ENCODE results near the gene ASTN2. TPM values are rescaled to one million over a fixed set of nuclear protein-coding genes. Genes with fewer than 3 reads are reported as not detected.

ASTN2 gene
- total and polyA plus RNA-seq, 10 of the 15 experiments (the other 5 are each of a cell fraction or from before 2014, with no cell fraction given) = 1.4 to 15.7 (median 7.0) TPM

DNA sequence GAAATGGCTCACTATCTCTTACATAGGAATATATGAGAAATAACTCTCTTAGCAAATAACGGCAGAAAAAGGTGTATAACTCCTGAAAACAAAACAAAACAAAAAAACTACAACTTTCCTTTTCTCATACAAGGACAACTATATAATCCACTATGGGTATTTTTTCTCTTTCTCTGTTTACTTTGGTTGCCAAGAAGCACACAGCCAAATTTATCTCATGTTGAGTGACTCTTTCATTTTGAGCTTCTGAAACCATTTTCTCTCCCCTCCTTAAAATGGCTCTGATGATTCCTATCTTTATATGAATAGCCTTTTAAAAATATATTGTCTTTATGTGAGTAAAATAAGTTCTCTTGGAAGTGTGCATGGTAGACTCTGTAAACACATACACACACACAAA is 599.0 kb downstream of the ASTN2 start (continued):
- TF ChIP-seq USF2 (IDR thresholded peaks at IDR 0.05; ENCODE audit: borderline replicate concordance, low read depth, low read length) = no peak

- intact Hi-C loops (cut with micrococcal nuclease; ENCODE audit: unreplicated experiment) (no loop called here), in situ Hi-C loops (cut with MboI) (no loop called here)
- ATAC-seq (no peak), DNase-seq (ENCODE audit: low read depth, low spot score) (no peak), FAIRE-seq (no peak)
- ChIA-PET CTCF (no interaction called here), SMC1A (ENCODE audit: uncharacterized antibody, unreplicated experiment) (no interaction called here), POLR2A (no interaction called here), RAD21 (ENCODE audit: unreplicated experiment) (no interaction called here)
- Histone ChIP-seq H3K4me1 (ENCODE audit: control insufficient read depth, insufficient read depth, low read length) (no peaks in the 10 kb centered on the region), H3K4me3 (no peak overlapping the region), H3K36me3 (ENCODE audit: control insufficient read depth in 2 of 2, insufficient read depth in 2 of 2, low read length in 1 of 2) (no peaks in the 10 kb centered on the region), H3K4me2 (ENCODE audit: control insufficient read depth, insufficient read depth) (no peak overlapping the region), H3K27ac (ENCODE audit: control insufficient read depth, insufficient read depth) (no peak overlapping the region), H3K27me3 (replicated peaks in 1 of 2; ENCODE audit: control insufficient read depth in 2 of 2, insufficient read depth in 2 of 2, low read length in 1 of 2) (no peaks in the 10 kb centered on the region), H3K79me2 (ENCODE audit: control insufficient read depth, insufficient read depth, low read length) (no peaks in the 10 kb centered on the region), H4K20me1 (ENCODE audit: control insufficient read depth, insufficient read depth) (no peaks in the 10 kb centered on the region), H2AFZ (ENCODE audit: control insufficient read depth, low read depth, low read length) (no peak overlapping the region), H3K9ac (ENCODE audit: control insufficient read depth, insufficient read depth, low read length) (no peak overlapping the region), H3K9me3 (replicated peaks; ENCODE audit: control insufficient read depth, insufficient read depth, low read length) (no peaks in the 10 kb centered on the region)
- BruUV-seq (replicated peaks) = no TSS peak
- 94% methylated on average over 1 of the region's 1 CpG for WGBS (ENCODE audit: insufficient coverage, insufficient replicate concordance, low lambda C conversion rate, missing lambda C conversion rate)
- TF ChIP-seq ESRRA (IDR thresholded peaks at IDR 0.05; ENCODE audit: low read length) (no peak), CHD1 (IDR thresholded peaks at IDR 0.05; ENCODE audit: low read depth, low read length) (no peak), ZNF24 (IDR thresholded peaks at IDR 0.05) (no peak), BCL11A (IDR thresholded peaks at IDR 0.05; ENCODE audit: low read depth, low read length) (no peak), SUZ12 (IDR thresholded peaks at IDR 0.05; ENCODE audit: unreplicated experiment) (no peak), POLR2AphosphoS5 (IDR thresholded peaks at IDR 0.05; ENCODE audit: low read length) (no peak), E2F8 (IDR thresholded peaks at IDR 0.05; ENCODE audit: low read depth, partially characterized antibody) (no peak), NFIC (IDR thresholded peaks at IDR 0.05; ENCODE audit: low read depth, low read length) (no peak), SIX5 (IDR thresholded peaks at IDR 0.05; ENCODE audit: low read depth, low read length, severe bottlenecking) (no peak), POLR2A (IDR thresholded peaks at IDR 0.05; ENCODE audit: low read depth, low read length) (no peak), ATF7 (IDR thresholded peaks at IDR 0.05; ENCODE audit: low read depth) (no peak), ZNF207 (IDR thresholded peaks at IDR 0.05; ENCODE audit: borderline replicate concordance) (no peak), CHD4 (IDR thresholded peaks at IDR 0.05) (no peak), TCF12 (IDR thresholded peaks at IDR 0.05; ENCODE audit: low read depth, low read length) (no peak), WRNIP1 (IDR thresholded peaks at IDR 0.05; ENCODE audit: borderline replicate concordance, low read depth, low read length) (no peak), RCOR1 (conservative IDR thresholded peaks at IDR 0.05; ENCODE audit: low read depth, low read length) (no peak)
- TF ChIP-seq, protein P1, sequence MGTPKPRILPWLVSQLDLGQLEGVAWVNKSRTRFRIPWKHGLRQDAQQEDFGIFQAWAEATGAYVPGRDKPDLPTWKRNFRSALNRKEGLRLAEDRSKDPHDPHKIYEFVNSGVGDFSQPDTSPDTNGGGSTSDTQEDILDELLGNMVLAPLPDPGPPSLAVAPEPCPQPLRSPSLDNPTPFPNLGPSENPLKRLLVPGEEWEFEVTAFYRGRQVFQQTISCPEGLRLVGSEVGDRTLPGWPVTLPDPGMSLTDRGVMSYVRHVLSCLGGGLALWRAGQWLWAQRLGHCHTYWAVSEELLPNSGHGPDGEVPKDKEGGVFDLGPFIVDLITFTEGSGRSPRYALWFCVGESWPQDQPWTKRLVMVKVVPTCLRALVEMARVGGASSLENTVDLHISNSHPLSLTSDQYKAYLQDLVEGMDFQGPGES (IDR thresholded peaks at IDR 0.05) = no peak
- TF ChIP-seq, protein P2, sequence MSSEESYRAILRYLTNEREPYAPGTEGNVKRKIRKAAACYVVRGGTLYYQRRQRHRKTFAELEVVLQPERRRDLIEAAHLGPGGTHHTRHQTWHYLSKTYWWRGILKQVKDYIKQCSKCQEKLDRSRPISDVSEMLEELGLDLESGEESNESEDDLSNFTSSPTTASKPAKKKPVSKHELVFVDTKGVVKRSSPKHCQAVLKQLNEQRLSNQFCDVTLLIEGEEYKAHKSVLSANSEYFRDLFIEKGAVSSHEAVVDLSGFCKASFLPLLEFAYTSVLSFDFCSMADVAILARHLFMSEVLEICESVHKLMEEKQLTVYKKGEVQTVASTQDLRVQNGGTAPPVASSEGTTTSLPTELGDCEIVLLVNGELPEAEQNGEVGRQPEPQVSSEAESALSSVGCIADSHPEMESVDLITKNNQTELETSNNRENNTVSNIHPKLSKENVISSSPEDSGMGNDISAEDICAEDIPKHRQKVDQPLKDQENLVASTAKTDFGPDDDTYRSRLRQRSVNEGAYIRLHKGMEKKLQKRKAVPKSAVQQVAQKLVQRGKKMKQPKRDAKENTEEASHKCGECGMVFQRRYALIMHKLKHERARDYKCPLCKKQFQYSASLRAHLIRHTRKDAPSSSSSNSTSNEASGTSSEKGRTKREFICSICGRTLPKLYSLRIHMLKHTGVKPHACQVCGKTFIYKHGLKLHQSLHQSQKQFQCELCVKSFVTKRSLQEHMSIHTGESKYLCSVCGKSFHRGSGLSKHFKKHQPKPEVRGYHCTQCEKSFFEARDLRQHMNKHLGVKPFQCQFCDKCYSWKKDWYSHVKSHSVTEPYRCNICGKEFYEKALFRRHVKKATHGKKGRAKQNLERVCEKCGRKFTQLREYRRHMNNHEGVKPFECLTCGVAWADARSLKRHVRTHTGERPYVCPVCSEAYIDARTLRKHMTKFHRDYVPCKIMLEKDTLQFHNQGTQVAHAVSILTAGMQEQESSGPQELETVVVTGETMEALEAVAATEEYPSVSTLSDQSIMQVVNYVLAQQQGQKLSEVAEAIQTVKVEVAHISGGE (CRISPR knock-in tag; IDR thresholded peaks at IDR 0.05) = no peak
Observed at GRCh38 chr9:116813031-116813300, 601.9 kb downstream of the ASTN2 start.
